H9 (cell line): ENCODE results near the gene TMPRSS6. TPM values are rescaled to one million over a fixed set of nuclear protein-coding genes. Genes with fewer than 3 reads are reported as not detected.

ENCODE experiments used
- DNase-seq: peaks from one replicate; pipeline ENCODE4 v3.0.0-alpha.2; 2017
- H2AFZ ChIP-seq: one replicate; pipeline ENCODE4 v1.6.1; 2013; ENCODE audit warnings: mild to moderate bottlenecking, low read length, control low read depth, moderate library complexity
- H2AK5ac ChIP-seq: 2 replicates; pipeline ENCODE4 v1.6.1; 2013; ENCODE audit warnings: low read length, control low read depth, mixed read lengths; ENCODE audit not compliant: insufficient read length
- H2BK120ac ChIP-seq: one replicate; pipeline ENCODE4 v1.6.1; 2013; ENCODE audit warnings: low read depth, mild to moderate bottlenecking, low read length, control low read depth, inconsistent platforms; ENCODE audit not compliant: poor library complexity, severe bottlenecking
- H2BK12ac ChIP-seq: 2 replicates; pipeline ENCODE4 v1.6.1; 2013; ENCODE audit warnings: low read length, control low read depth, mixed read lengths, low read depth; ENCODE audit not compliant: insufficient read length
- H2BK15ac ChIP-seq: 2 replicates; pipeline ENCODE4 v1.6.1; 2013; ENCODE audit warnings: low read depth, low read length, control low read depth
- H2BK20ac ChIP-seq: one replicate; pipeline ENCODE4 v1.6.1; 2013; ENCODE audit warnings: low read depth, mild to moderate bottlenecking, low read length, control low read depth, inconsistent platforms; ENCODE audit not compliant: poor library complexity, severe bottlenecking
- H2BK5ac ChIP-seq: 2 replicates; pipeline ENCODE4 v1.6.1; 2013; ENCODE audit warnings: low read length, control low read depth, mixed read lengths; ENCODE audit not compliant: insufficient read length
- H3K14ac ChIP-seq: 2 replicates; pipeline ENCODE4 v1.6.1; 2013; ENCODE audit warnings: low read length, control low read depth; ENCODE audit not compliant: insufficient read depth
- H3K18ac ChIP-seq: 2 replicates; pipeline ENCODE4 v1.6.1; 2013; ENCODE audit warnings: low read depth, mild to moderate bottlenecking, mixed read lengths, low read length, control low read depth; ENCODE audit not compliant: insufficient read length
- H3K23ac ChIP-seq: 2 replicates; pipeline ENCODE4 v1.6.1; 2013; ENCODE audit warnings: low read length, control low read depth, mixed read lengths, low read depth; ENCODE audit not compliant: insufficient read length
- H3K23me2 ChIP-seq: 2 replicates; pipeline ENCODE4 v1.6.1; 2013; ENCODE audit warnings: low read depth, mild to moderate bottlenecking, mixed read lengths, low read length, control low read depth; ENCODE audit not compliant: insufficient read length, poor library complexity, severe bottlenecking
- H3K27ac ChIP-seq: 2 replicates; pipeline ENCODE4 v1.5.1; 2013; ENCODE audit warnings: low read length, control low read depth, mixed read lengths, low read depth; ENCODE audit not compliant: insufficient read length
- H3K27me3 ChIP-seq: 2 replicates; pipeline ENCODE4 v1.6.1; 2013; ENCODE audit warnings: low read length, control low read depth, inconsistent platforms; ENCODE audit not compliant: insufficient read depth
- H3K4ac ChIP-seq: 2 replicates; pipeline ENCODE4 v1.6.1; 2013; ENCODE audit warnings: low read depth, mild to moderate bottlenecking, control low read depth, inconsistent platforms, low read length, moderate library complexity
- H3K4me1 ChIP-seq: 2 replicates; pipeline ENCODE4 v1.6.1; 2013; ENCODE audit warnings: low read length, control low read depth, inconsistent platforms; ENCODE audit not compliant: insufficient read depth
- H3K4me2 ChIP-seq: 2 replicates; pipeline ENCODE4 v1.6.1; 2013; ENCODE audit warnings: low read length, control low read depth, mixed read lengths; ENCODE audit not compliant: insufficient read length, insufficient read depth
- H3K56ac ChIP-seq: 2 replicates; pipeline ENCODE4 v1.6.1; 2013; ENCODE audit warnings: low read depth, mild to moderate bottlenecking, mixed read lengths, low read length, control low read depth; ENCODE audit not compliant: insufficient read length
- H3K79me1 ChIP-seq: 2 replicates; pipeline ENCODE4 v1.6.1; 2013; ENCODE audit warnings: low read depth, mild to moderate bottlenecking, moderate library complexity, low read length, control low read depth, inconsistent platforms; ENCODE audit not compliant: insufficient read depth, poor library complexity, severe bottlenecking
- H3K79me2 ChIP-seq: 2 replicates; pipeline ENCODE4 v1.6.1; 2013; ENCODE audit warnings: low read length, control low read depth, inconsistent platforms; ENCODE audit not compliant: insufficient read depth
- H3K9ac ChIP-seq: 2 replicates; pipeline ENCODE4 v1.6.1; 2013; ENCODE audit warnings: low read length, control low read depth, mixed read lengths; ENCODE audit not compliant: insufficient read length; ENCODE audit errors: extremely low read depth
- H3K9me3 ChIP-seq: one replicate; pipeline ENCODE4 v1.6.1; 2013; ENCODE audit warnings: low read depth, low read length, inconsistent platforms; ENCODE audit not compliant: control insufficient read depth
- H3T11ph ChIP-seq: one replicate; pipeline ENCODE4 v1.6.1; 2013; ENCODE audit warnings: mild to moderate bottlenecking, low read length, control low read depth, inconsistent platforms
- H4K20me1 ChIP-seq: one replicate; pipeline ENCODE4 v1.6.1; 2013; ENCODE audit not compliant: control insufficient read depth, insufficient read length, insufficient read depth
- H4K5ac ChIP-seq: 2 replicates; pipeline ENCODE4 v1.6.1; 2013; ENCODE audit warnings: low read depth, mild to moderate bottlenecking, mixed read lengths, low read length, control low read depth; ENCODE audit not compliant: insufficient read length
- H4K8ac ChIP-seq: replicated peaks from 2 replicates; pipeline ENCODE4 v1.6.1; 2013; ENCODE audit warnings: low read length, control low read depth, mixed read lengths, low read depth; ENCODE audit not compliant: insufficient read length
- H4K91ac ChIP-seq: 2 replicates; pipeline ENCODE4 v1.6.1; 2013; ENCODE audit warnings: low read depth, mild to moderate bottlenecking, moderate library complexity, mixed read lengths, low read length, control low read depth; ENCODE audit not compliant: insufficient read length
- H3K27ac Mint-ChIP-seq, 3 experiments: 2 replicates in 2 of 3; 3 replicates in 1 of 3; pipeline ENCODE4 v1.8.0; 2020 to 2021; ENCODE audit warnings: mixed read lengths in 3 of 3, mild to moderate bottlenecking in 1 of 3, moderate library complexity in 1 of 3
- H3K27me3 Mint-ChIP-seq: 2 replicates; pipeline ENCODE4 v1.8.0; 2021; ENCODE audit warnings: low read depth, mild to moderate bottlenecking, moderate library complexity, mixed read lengths
- H3K36me3 Mint-ChIP-seq, 3 experiments: 2 replicates in 2 of 3; 3 replicates in 1 of 3; pipeline ENCODE4 v1.8.0; 2020 to 2021; ENCODE audit warnings: low read depth in 3 of 3, mixed read lengths in 3 of 3; ENCODE audit not compliant: insufficient read depth in 1 of 3
- H3K4me1 Mint-ChIP-seq, 2 experiments: 2 replicates each; pipeline ENCODE4 v1.8.0; 2020; ENCODE audit warnings: mixed read lengths in 2 of 2
- H3K4me3 Mint-ChIP-seq, 2 experiments: 2 replicates in 1 of 2; 3 replicates in 1 of 2; pipeline ENCODE4 v1.8.0; 2020 to 2021; ENCODE audit warnings: mild to moderate bottlenecking in 2 of 2, mixed read lengths in 2 of 2, moderate library complexity in 1 of 2
- H3K9me3 Mint-ChIP-seq, 2 experiments: 2 replicates in 1 of 2; 3 replicates in 1 of 2; pipeline ENCODE4 v1.8.0; 2020; ENCODE audit warnings: mild to moderate bottlenecking in 2 of 2, mixed read lengths in 2 of 2, moderate library complexity in 1 of 2
- CTCF ChIP-seq: fragments of 200-600 bp; sonication (generic); conservative IDR thresholded peaks from 3 replicates; pipeline ENCODE4 v1.8.0; 2021; ENCODE audit warnings: antibody characterized with exemption, mild to moderate bottlenecking
- WGBS: extraction: QIAGEN DNeasy Blood & Tissue Kit; methylation state at CpG from one replicate; pipeline ENCODE4 v1.1.7; 2013; ENCODE audit warnings: missing lambda C conversion rate, low lambda C conversion rate, mixed read lengths; ENCODE audit not compliant: insufficient read length; ENCODE audit errors: extremely low coverage; 5-methylcytosine and 5-hydroxymethylcytosine counted together
- total RNA-seq: library from RNA; stranded (reverse); gene quantifications from 2 replicates; pipeline ENCODE4 v1.2.1, GENCODE V29; 2021

Gene TMPRSS6
- total RNA-seq, 1 experiment from 2014 or later: not detected

- H3K9me3 ChIP-seq: no peaks in the 10 kb centered on the region
- H3K4ac ChIP-seq: no peak overlapping the region
- H4K8ac ChIP-seq: no peak overlapping the region
- TF ChIP-seq CTCF: no peak
- no peaks in the 10 kb centered on the region; the same call in 1 of the 2 replicates for H3K4me1 ChIP-seq
- H3K9ac ChIP-seq: no peak overlapping the region
- no peak overlapping the region for H2BK120ac ChIP-seq
- H4K5ac ChIP-seq: no peak overlapping the region
- H4K91ac ChIP-seq: no peak overlapping the region
- Mint-ChIP-seq H3K27me3 (peaks cover 75% of the 10 kb centered on the region), H3K4me1 (peaks cover 10 to 13% of the 10 kb centered on the region in 2 experiments; a peak in 3 of 4 replicates), H3K27ac (no peak overlapping the region; a peak in 1 of 7 replicates), H3K36me3 (no peaks in the 10 kb centered on the region), H3K4me3 (no peak overlapping the region), H3K9me3 (no peaks in the 10 kb centered on the region)
- H3K23me2 ChIP-seq: no peaks in the 10 kb centered on the region
- no peaks in the 10 kb centered on the region; the same call in 1 of the 2 replicates for H3K27me3 ChIP-seq
- H3K18ac ChIP-seq: no peak overlapping the region
- no peak overlapping the region for H2AK5ac ChIP-seq
- H3T11ph ChIP-seq: no peak overlapping the region
- no peak overlapping the region for H2BK15ac ChIP-seq
- no peak overlapping the region for H3K4me2 ChIP-seq
- H2BK5ac ChIP-seq: no peak overlapping the region
- no peaks in the 10 kb centered on the region for H3K79me1 ChIP-seq
- no peak overlapping the region for H3K23ac ChIP-seq
- H2BK12ac ChIP-seq: no peak overlapping the region
- no peaks in the 10 kb centered on the region for H4K20me1 ChIP-seq
- no peak overlapping the region for H3K14ac ChIP-seq
- no peaks in the 10 kb centered on the region for H3K79me2 ChIP-seq
- H2AFZ ChIP-seq: no peak overlapping the region
- no peak overlapping the region for H2BK20ac ChIP-seq
- WGBS: no CpG with 5 or more reads among the region's 10 CpGs
- H3K27ac ChIP-seq: no peak overlapping the region
- no peak overlapping the region for H3K56ac ChIP-seq
- no peak for DNase-seq
These were observed 27.2 kb downstream of the TMPRSS6 start for GRCh38 chr22:37082251-37082873.
